ENCODE results near the gene ZFAND3.

- TF ChIP-seq CTCF (conservative IDR thresholded peaks at IDR 0.05; ENCODE audit: low read depth, low read length), result no peak
- TF ChIP-seq FOS (IDR thresholded peaks at IDR 0.05; ENCODE audit: low read depth, low read length), result no peak
- TF ChIP-seq USF2 (IDR thresholded peaks at IDR 0.05; ENCODE audit: low read depth, low read length), result no peak
- TF ChIP-seq POLR2A (IDR thresholded peaks at IDR 0.05; ENCODE audit: low read depth, low read length), result no peak
- TF ChIP-seq MAZ (IDR thresholded peaks at IDR 0.05; ENCODE audit: borderline replicate concordance, low read depth, low read length), result no peak
- TF ChIP-seq RFX5 (IDR thresholded peaks at IDR 0.05; ENCODE audit: low read depth, low read length), result no peak
- TF ChIP-seq RAD21 (IDR thresholded peaks at IDR 0.05; ENCODE audit: low read length), result no peak
- TF ChIP-seq MXI1 (IDR thresholded peaks at IDR 0.05; ENCODE audit: borderline replicate concordance, low read depth, low read length), result no peak
- TF ChIP-seq MAFK (IDR thresholded peaks at IDR 0.05; ENCODE audit: low read depth, low read length), result no peak
These were observed 318.2 kb downstream of the ZFAND3 start for GRCh38 chr6:38137608-38138265.

Data from IMR-90 (cell line).